IMR-90 (cell line): ENCODE results near the gene RBFOX2.

Experiments used
- CTCF ChIP-seq: conservative IDR thresholded peaks from 2 replicates; pipeline ENCODE4 v1.5.1; 2012; ENCODE audit warnings: mild to moderate bottlenecking, low read depth, low read length, improper control_type of control experiment
- FOS ChIP-seq: fragments of 150-350 bp; IDR thresholded peaks from 2 replicates; pipeline ENCODE4 v1.6.1; 2016; ENCODE audit warnings: low read depth, low read length
- MAFK ChIP-seq: IDR thresholded peaks from 2 replicates; pipeline ENCODE4 v1.6.1; 2012; ENCODE audit warnings: low read depth, low read length, improper control_type of control experiment
- POLR2A ChIP-seq: IDR thresholded peaks from 2 replicates; pipeline ENCODE4 v1.6.1; 2012; ENCODE audit warnings: mild to moderate bottlenecking, low read depth, low read length
- RCOR1 ChIP-seq: IDR thresholded peaks from 2 replicates; pipeline ENCODE4 v1.6.1; 2012; ENCODE audit warnings: mild to moderate bottlenecking, low read length, improper control_type of control experiment; ENCODE audit not compliant: insufficient replicate concordance
- RFX5 ChIP-seq: IDR thresholded peaks from 2 replicates; pipeline ENCODE4 v1.8.0; 2012; ENCODE audit warnings: low read depth, mild to moderate bottlenecking, low read length, moderate library complexity
- SMC3 ChIP-seq: fragments of 150-350 bp; IDR thresholded peaks from 2 replicates; pipeline ENCODE4 v1.6.1; 2016; ENCODE audit warnings: low read depth, mild to moderate bottlenecking, antibody characterized with exemption, low read length, moderate library complexity
- USF2 ChIP-seq: fragments of 150-350 bp; IDR thresholded peaks from 2 replicates; pipeline ENCODE4 v1.6.1; 2017; ENCODE audit warnings: mild to moderate bottlenecking, antibody characterized with exemption, low read length, low read depth

GRCh38 chr22:35841907-35842518 is 186.6 kb downstream of the RBFOX2 start:
- TF ChIP-seq POLR2A (no peak), CTCF (no peak), RFX5 (no peak), USF2 (no peak), MAFK (peak; percentile 41; the same call in 1 of the 2 replicates), FOS (no peak), SMC3 (no peak), RCOR1 (no peak)
